Heart left ventricle (tissue), 16 donors: Measurements from ENCODE around the gene HHAT. TPM values are rescaled to one million over a fixed set of nuclear protein-coding genes. Genes with fewer than 3 reads are reported as not detected.

Source experiments
- ATAC-seq, 4 donors: fragments of 200-7000 bp; cut with Tn5 transposase; one replicate each; pipeline ENCODE4 v1.9.1; 2020 to 2022; ENCODE audit warnings: moderate library complexity in 4 of 4, mild to moderate bottlenecking in 3 of 4, moderate number of reproducible peaks in 1 of 4
- DNase-seq, 5 donors: peaks; one replicate each; pipeline ENCODE4 v3.0.0-alpha.2; 2020
- H3K27ac ChIP-seq, 12 donors: fragments of 200-600 bp; sonication (generic) in 4 of 12; one replicate each; pipeline versions ENCODE4 v1.5.0 to v1.8.0; 2016 to 2022; ENCODE audit warnings: mild to moderate bottlenecking in 2 of 12
- H3K27me3 ChIP-seq, 9 donors: fragments of 200-600 bp; sonication (generic) in 2 of 9; one replicate each; pipeline versions ENCODE4 v1.5.1 to v1.8.0; 2016 to 2022; ENCODE audit warnings: mild to moderate bottlenecking in 3 of 9
- H3K36me3 ChIP-seq, 9 donors: fragments of 200-600 bp; sonication (generic) in 2 of 9; one replicate each; pipeline versions ENCODE4 v1.5.0 to v1.8.0; 2018 to 2022; ENCODE audit warnings: mild to moderate bottlenecking in 2 of 9
- H3K4me1 ChIP-seq, 12 donors: fragments of 200-600 bp; sonication (generic) in 4 of 12; one replicate each; pipeline versions ENCODE4 v1.5.0 to v1.8.0; 2016 to 2022; ENCODE audit warnings: mild to moderate bottlenecking in 3 of 12
- H3K4me3 ChIP-seq, 12 donors: fragments of 200-600 bp; sonication (generic) in 4 of 12; one replicate each; pipeline versions ENCODE4 v1.5.0 to v1.8.0; 2017 to 2022; ENCODE audit warnings: mild to moderate bottlenecking in 9 of 12, moderate library complexity in 4 of 12
- H3K9me3 ChIP-seq, 12 donors: fragments of 200-600 bp; sonication (generic) in 4 of 12; one replicate each; pipeline versions ENCODE4 v1.5.0 to v1.8.0; 2016 to 2022; ENCODE audit warnings: mild to moderate bottlenecking in 1 of 12
- POLR2A ChIP-seq, 2 donors: fragments of 450-650 bp; IDR thresholded peaks; one replicate each; pipeline ENCODE4 v1.6.1; 2017; ENCODE audit warnings: antibody characterized with exemption in 2 of 2, mild to moderate bottlenecking in 2 of 2, moderate library complexity in 2 of 2
- WGBS, 4 donors: extraction: QIAGEN DNeasy Blood & Tissue Kit in 2 of 4; methylation state at CpG; one replicate each; pipeline versions ENCODE4 v1.1.5 to v1.1.7; 2013 to 2018; 5-methylcytosine and 5-hydroxymethylcytosine counted together
- intact Hi-C, 10 donors: fragments of 100-400 bp; cut with DNase I; formaldehyde crosslinking; loops; one replicate each; pipeline versions ENCODE4 v1.11.1 to v1.14.2; 2022
- polyA plus RNA-seq, 2 donors: library from polyadenylated mRNA; stranded (reverse); fragments of 200-250 nt; gene quantifications; one replicate each; pipeline ENCODE4 v1.2.3, GENCODE V29; 2013
- total RNA-seq, 9 donors: library from RNA; depleted of rRNA in 2 of 9; stranded (reverse); fragments of >200 nt in 2 of 9; fragmentation: NEBNext Ultra II Directional in 3 of 9; extraction: Animal tissue kit (Norgen Biotek cat#: 25700) in 3 of 9; gene quantifications; one replicate each; pipeline versions ENCODE4 v1.1.0 to v1.2.4, GENCODE V29; 2016 to 2023
- TF ChIP-seq, protein P1 (sequence below), 12 donors: fragments of 200-600 bp; sonication (generic) in 4 of 12; IDR thresholded peaks; one replicate each; pipeline versions ENCODE4 v1.5.0 to v1.8.0; 2018 to 2022; ENCODE audit warnings: antibody characterized with exemption in 12 of 12, mild to moderate bottlenecking in 5 of 12
- donor health status: ischemic (EF 13 %, LVEDD 7.1; RV severe dilation, severe dysfunction).
- donor health status: healthy with polysubstance abuse.
- donor health status: DM: no; HTN: yes; CAD: no.
- donor health status: DM: no; HTN: no; CAD: no.
- donor health status: ischemic (EF 25% LVEDD 6.9; RV normal size, moderate dysfunction).
- donor health status: ischemic (EF 25% LVEDD 5.7; RV mildly dilated, moderate dysfunction).
- donor health status: healthy.
- donor health status: DM: yes; HTN: yes; CAD: no.
- donor health status: ischemic (EF 35%, LVEDD 5.7; RV mildly dilated, moderate dysfunction).
- donor health status: nonischemic (EF 11% LVEDD 7.7; RV severe dilation, severe dysfunction).
- donor health status: DM: yes; HTN: yes; CAD: no.
- donor health status: PGD.
- donor health status: ischemic (EF 29% LVEDD 5.4; RV normal size, mild dysfunction).
- donor health status: nonischemic (EF 23%, LVEDD 6.1; RV moderate dilation, normal function).

The HHAT gene
- total and polyA plus RNA-seq, 11 donors = 0.98 to 4.7 (median 2.8) TPM

DNA sequence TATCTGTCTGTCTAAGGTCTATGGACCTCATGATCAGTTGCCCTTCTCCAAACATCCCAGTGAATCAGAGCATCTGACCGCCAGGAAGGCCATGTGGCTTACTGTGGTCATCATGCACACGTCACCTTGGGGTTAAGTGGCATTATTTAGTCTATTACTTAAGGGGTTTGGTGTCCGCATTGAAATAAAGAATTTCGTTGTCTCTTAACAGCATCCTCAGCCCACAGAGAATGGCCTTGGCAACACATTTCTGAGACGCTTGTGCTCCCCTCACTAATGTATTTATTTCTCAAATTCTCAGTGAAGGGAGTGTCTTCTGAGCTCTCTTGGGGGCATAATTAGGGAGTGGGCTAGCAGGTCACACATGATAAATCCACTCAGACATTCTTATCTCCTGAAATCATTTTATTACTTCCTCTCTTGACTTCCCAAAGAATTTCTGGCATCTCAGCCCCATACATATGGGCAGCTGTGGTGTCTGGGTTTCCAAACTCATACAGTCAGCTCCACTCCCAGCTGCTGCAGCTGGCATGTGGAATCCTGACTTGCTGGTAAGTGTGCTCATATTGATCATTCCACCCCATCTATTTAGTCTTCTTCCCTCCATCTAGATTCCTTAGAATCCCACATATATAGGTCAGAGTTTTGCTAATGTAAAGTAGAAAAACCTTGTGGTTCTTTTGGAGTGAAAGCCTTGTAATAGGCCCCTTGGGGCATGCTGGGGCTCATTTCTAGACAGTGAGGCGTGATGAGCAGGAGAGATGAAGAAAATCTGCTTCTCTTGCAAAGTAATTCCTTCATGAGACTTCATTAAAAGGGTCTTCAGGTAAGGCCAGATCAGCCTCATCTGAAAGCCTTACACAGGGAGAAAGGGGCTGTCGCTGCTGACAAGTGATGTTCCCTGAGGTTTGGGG is 110.5 kb downstream of the HHAT start:
- H3K9me3 ChIP-seq = peaks cover 0 to 4% (median 0%) of the 10 kb centered on the region in 12 donors
- no peak overlapping the region for H3K4me3 ChIP-seq
- H3K27ac ChIP-seq = no peak overlapping the region
- ATAC-seq = peak in 1 of 4 donors; percentile 73
- no peaks in the 10 kb centered on the region for H3K36me3 ChIP-seq
- no peak for DNase-seq
- TF ChIP-seq, protein P1, sequence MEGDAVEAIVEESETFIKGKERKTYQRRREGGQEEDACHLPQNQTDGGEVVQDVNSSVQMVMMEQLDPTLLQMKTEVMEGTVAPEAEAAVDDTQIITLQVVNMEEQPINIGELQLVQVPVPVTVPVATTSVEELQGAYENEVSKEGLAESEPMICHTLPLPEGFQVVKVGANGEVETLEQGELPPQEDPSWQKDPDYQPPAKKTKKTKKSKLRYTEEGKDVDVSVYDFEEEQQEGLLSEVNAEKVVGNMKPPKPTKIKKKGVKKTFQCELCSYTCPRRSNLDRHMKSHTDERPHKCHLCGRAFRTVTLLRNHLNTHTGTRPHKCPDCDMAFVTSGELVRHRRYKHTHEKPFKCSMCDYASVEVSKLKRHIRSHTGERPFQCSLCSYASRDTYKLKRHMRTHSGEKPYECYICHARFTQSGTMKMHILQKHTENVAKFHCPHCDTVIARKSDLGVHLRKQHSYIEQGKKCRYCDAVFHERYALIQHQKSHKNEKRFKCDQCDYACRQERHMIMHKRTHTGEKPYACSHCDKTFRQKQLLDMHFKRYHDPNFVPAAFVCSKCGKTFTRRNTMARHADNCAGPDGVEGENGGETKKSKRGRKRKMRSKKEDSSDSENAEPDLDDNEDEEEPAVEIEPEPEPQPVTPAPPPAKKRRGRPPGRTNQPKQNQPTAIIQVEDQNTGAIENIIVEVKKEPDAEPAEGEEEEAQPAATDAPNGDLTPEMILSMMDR (IDR thresholded peaks at IDR 0.05) = no peak
- no peak for TF ChIP-seq POLR2A (IDR thresholded peaks at IDR 0.05)
- peaks cover 0 to 3% (median 0%) of the 10 kb centered on the region in 12 donors for H3K4me1 ChIP-seq
- H3K27me3 ChIP-seq = no peaks in the 10 kb centered on the region
- WGBS, 4 donors = 69 to 73% (median 72%) methylated on average over 7 of the region's 7 CpGs
- intact Hi-C loops = no loop called here

DNA sequence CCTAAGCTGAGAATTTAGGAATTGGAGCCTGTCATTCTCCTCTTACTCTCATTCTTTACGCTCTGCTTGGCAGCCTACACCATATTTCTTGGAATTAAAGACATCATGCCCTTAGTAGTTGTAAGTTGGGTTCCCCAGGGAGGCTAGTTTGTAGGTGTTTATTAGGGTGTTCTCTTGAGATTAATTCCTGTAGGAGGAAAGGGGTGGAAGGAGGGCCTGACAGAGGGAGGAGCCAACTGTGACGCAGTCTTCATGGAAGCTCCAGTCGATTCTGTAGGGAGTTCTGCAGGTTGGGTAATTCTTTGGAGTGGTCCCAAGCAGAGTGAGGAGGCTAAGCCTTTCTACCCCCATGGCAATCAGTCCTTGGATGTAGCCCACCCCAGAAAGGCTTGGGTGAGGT is 111.4 kb downstream of the HHAT start:
- Histone ChIP-seq H3K27ac (no peak overlapping the region), H3K4me3 (no peak overlapping the region), H3K36me3 (no peaks in the 10 kb centered on the region), H3K9me3 (peaks cover 0 to 2% (median 0%) of the 10 kb centered on the region in 12 donors), H3K4me1 (peaks cover 0 to 3% (median 0%) of the 10 kb centered on the region in 12 donors), H3K27me3 (no peaks in the 10 kb centered on the region)
- TF ChIP-seq, protein P1 (IDR thresholded peaks at IDR 0.05) = no peak
- TF ChIP-seq POLR2A (IDR thresholded peaks at IDR 0.05) = no peak
- intact Hi-C loops = loop anchor here in 2 of 10 donors (10.0 kb wide), 1 partner anchor 145 kb away; no protein-coding TSS in a partner anchor
- ATAC-seq (no peak), DNase-seq (no peak)
- 89 to 92% (median 91%) methylated on average over 3 of the region's 3 CpGs for WGBS, 4 donors

DNA sequence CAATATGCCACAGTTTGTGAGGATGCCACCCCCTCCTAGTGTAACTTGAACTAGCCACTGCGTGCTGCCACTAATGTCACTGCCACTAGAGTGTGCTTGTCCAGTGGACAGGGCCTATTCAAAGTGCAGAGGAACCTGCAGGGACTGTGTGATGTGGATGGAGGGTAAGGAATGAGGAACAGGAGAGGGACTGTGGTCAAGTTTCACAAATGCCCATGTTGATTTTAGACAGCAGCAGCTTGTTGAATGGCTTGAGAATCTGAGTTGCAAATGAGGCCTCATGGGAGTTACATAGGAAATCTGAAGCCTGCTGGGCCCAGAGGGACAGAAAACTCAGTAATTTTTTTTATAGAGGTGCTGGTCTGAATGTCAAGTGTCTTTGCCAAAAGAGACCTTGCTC is 112.3 kb downstream of the HHAT start:
- DNase-seq (no peak), ATAC-seq (no peak)
- TF ChIP-seq POLR2A (IDR thresholded peaks at IDR 0.05) = no peak
- TF ChIP-seq, protein P1 (IDR thresholded peaks at IDR 0.05) = no peak
- Histone ChIP-seq H3K27me3 (no peaks in the 10 kb centered on the region), H3K36me3 (no peaks in the 10 kb centered on the region), H3K4me1 (peaks cover 0 to 3% (median 0%) of the 10 kb centered on the region in 12 donors), H3K27ac (no peak overlapping the region), H3K4me3 (no peak overlapping the region), H3K9me3 (no peaks in the 10 kb centered on the region)
- 97 to 100% (median 99%) methylated on average over 1 of the region's 1 CpG for WGBS, 4 donors
- intact Hi-C loops = loop anchor here in 2 of 10 donors (10.0 kb wide), 1 partner anchor 144 kb away; no protein-coding TSS in a partner anchor

DNA sequence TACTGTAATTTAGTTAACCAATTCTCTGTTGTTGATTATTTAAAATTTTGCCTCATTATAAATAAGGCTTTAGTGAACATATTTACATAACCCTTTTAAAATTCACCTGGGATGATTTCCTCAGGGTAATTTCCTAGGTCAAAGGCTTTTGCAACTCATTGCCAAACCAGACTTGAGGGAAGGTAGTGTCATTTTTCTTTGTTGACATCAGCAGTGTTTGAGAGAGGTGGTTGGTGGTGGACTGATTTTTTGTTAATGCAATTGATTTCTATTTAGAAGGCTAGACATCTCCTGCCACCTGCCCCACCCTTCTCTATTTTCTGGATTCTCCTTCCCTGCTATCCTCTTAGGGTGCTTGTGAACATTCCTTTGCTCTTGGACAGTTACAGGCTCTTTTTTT is 116.8 kb downstream of the HHAT start:
- DNase-seq (no peak), ATAC-seq (no peak)
- no peak overlapping the region for H3K4me3 ChIP-seq
- no peaks in the 10 kb centered on the region for H3K27me3 ChIP-seq
- H3K36me3 ChIP-seq = no peaks in the 10 kb centered on the region
- TF ChIP-seq, protein P1 (IDR thresholded peaks at IDR 0.05) = no peak
- TF ChIP-seq POLR2A (IDR thresholded peaks at IDR 0.05) = no peak
- H3K9me3 ChIP-seq = no peaks in the 10 kb centered on the region
- no peaks in the 10 kb centered on the region for H3K4me1 ChIP-seq
- intact Hi-C loops = loop anchor here in 6 of 10 donors (5.0 to 10.0 kb wide), 4 partner anchors 137 to 687 kb away; partner anchors contain the start of gene KCNH1 (in 2 of the 6)
- H3K27ac ChIP-seq = no peak overlapping the region
